GM12865 (cell line): ENCODE data around the gene TNFRSF21.
A peak's percentile ranks its signal among the peaks of the same experiment; 100 is the strongest.
"Not testable (repeated sequence)": the region's sequence is repeated elsewhere in the genome, so short reads cannot be mapped to it uniquely, and the experiment has no call there.

ENCODE experiments used
- DNase-seq: peaks from one replicate; pipeline ENCODE4 v3.0.0; 2010; ENCODE audit warnings: low read depth
- H3K4me3 ChIP-seq: 2 replicates; pipeline ENCODE4 v1.5.1; 2011; ENCODE audit warnings: mild to moderate bottlenecking, low read depth, low read length, control low read depth
- TF ChIP-seq, protein P1 (sequence below): IDR thresholded peaks from 2 replicates; pipeline ENCODE4 v1.5.1; 2011; ENCODE audit warnings: low read length, control low read depth, low read depth, inconsistent platforms; ENCODE audit not compliant: insufficient read depth; ENCODE audit errors: missing control alignments

The TNFRSF21 gene

DNA sequence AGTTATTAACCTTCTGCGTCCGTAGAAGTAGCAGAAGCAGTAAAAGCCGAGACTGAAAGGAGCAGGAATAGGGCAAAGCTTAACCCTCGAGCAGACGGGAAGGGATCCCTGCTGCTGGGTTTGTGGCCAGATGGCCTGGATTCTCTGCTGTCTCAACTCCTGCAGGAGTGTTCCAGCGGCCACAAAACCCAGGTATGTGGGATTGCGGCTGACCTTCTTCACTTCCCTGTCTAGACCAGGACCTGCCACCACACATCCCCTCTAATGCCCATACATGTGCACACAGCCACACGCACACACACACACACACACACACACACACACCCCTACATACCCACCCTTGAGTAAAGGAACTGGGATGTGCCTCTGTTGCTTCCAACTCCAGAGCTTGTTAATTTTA, 33.1 kb upstream of the TNFRSF21 start:
- TF ChIP-seq, protein P1, sequence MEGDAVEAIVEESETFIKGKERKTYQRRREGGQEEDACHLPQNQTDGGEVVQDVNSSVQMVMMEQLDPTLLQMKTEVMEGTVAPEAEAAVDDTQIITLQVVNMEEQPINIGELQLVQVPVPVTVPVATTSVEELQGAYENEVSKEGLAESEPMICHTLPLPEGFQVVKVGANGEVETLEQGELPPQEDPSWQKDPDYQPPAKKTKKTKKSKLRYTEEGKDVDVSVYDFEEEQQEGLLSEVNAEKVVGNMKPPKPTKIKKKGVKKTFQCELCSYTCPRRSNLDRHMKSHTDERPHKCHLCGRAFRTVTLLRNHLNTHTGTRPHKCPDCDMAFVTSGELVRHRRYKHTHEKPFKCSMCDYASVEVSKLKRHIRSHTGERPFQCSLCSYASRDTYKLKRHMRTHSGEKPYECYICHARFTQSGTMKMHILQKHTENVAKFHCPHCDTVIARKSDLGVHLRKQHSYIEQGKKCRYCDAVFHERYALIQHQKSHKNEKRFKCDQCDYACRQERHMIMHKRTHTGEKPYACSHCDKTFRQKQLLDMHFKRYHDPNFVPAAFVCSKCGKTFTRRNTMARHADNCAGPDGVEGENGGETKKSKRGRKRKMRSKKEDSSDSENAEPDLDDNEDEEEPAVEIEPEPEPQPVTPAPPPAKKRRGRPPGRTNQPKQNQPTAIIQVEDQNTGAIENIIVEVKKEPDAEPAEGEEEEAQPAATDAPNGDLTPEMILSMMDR = no peak
- H3K4me3 ChIP-seq = no peak overlapping the region
- DNase-seq = no peak

DNA sequence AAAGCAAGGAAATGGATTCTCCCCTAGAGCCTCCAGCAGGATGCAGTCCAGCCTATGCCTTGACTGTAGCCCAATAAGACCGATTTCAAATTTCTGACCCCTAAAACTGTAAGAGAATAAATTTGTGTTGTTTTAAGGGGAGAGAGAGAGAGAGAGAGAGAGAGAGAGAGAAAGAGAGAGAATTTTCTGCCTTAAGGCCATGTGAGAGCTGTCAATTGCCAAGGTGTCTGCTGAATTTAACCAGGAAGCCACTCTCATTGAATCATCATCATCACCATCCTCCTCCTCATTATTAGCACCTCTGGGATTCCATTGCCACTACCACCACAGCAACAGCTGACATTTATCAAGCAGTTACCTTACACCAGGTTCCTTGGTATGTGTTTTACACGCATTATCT, 27.8 kb upstream of the TNFRSF21 start:
- no peak for DNase-seq
- H3K4me3 ChIP-seq = no peak overlapping the region
- TF ChIP-seq, protein P1 = no peak

DNA sequence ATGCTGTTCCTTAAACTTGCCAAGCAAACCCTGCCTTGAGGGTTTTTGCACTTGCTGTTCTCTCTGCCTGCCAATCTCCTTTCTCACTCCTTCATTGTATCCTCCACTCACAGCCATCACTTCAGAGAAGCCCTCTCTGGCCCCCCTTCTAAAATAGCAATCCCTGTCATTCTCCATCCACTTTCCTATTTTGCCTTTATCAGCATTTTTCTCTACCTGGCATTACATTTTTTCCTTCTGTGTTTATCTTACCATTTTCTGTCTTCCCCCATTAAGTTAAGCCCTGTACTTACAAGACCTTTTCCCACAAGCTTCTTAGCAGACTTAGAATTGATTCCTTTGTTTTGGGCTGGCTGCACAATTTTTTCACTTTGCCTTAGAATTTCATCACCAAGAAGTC, 26.6 kb upstream of the TNFRSF21 start:
- TF ChIP-seq, protein P1 = no peak
- DNase-seq = no peak
- no peak overlapping the region for H3K4me3 ChIP-seq

DNA sequence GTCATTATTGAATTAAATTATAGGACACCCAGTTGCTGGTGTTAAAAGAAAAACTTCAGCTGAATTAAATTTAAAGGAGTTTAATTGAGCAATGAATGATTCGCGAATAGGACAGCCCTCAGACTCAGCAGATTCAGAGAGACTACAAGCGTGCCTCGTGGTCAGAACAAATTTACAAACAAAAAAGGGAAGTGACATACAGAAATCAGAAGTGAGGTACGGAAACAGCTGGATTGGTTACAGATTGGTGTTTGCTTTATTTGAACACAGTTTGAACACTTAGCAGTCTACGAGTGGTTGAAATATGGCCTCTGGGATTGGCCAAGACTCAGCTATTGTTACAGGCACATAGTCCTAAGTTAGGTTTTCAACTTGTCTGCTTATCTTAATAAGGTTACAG, 25.8 kb upstream of the TNFRSF21 start:
- H3K4me3 ChIP-seq = no peak overlapping the region
- TF ChIP-seq, protein P1 = no peak
- DNase-seq = peak; percentile 38

DNA sequence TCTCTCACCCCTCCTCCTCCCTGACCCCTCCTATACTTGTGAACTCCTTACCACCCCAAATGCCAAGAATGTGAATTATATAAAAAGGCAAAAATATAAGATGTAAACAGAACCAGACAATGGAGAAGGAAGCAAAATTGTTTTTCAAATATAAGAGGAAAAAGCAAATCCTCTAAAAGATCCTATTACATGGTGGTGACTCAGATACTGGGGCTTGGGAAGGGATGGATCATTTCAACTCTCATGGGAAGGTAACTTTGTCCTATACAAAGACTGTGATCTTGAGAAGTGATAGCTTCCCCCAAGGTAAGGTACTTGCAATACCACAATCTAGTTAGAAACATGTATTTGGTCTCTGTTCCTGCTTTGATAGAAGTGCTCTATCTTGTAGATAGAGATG, 24.6 kb upstream of the TNFRSF21 start:
- TF ChIP-seq, protein P1 = no peak
- H3K4me3 ChIP-seq = no peak overlapping the region
- DNase-seq = no peak

DNA sequence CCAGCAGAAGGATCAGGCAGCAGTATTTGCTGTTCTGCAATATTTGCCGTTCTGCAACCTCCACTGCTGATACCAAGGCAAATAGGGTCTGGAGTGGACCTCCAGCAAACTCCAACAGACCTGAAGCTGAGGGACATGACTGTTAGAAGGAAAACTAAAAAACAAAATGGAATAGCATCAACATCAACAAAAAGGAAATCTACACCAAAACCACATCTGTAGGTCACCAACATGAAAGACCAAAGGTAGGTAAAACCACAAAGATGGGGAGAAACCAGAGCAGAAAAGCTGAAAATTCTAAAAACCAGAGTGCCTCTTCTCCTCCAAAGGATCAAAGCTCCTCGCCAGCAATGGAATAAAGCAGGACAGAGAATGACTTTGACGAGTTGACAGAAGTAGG, 18.9 kb upstream of the TNFRSF21 start:
- not testable (repeated sequence) for DNase-seq, H3K4me3 ChIP-seq

DNA sequence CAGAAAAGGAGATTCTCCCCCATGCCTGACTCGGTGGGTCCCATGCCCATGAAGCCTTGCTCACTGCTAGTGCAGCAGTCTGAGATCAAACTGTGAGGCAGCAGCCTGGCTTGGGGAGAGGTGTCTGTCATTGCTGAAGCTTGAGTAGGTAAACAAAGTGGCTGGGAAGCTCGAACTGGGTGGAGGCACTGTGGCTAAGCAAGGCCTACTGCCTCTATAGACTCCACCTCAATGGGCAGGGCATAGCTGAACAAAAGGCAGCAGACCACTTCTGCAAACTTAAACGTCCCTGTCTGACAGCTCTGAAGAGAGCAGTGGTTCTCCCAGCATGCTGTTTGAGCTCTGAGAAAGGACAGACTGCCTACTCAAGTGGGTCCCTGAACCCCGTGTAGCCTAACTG, 18.4 kb upstream of the TNFRSF21 start:
- not testable (repeated sequence) for DNase-seq, H3K4me3 ChIP-seq

DNA sequence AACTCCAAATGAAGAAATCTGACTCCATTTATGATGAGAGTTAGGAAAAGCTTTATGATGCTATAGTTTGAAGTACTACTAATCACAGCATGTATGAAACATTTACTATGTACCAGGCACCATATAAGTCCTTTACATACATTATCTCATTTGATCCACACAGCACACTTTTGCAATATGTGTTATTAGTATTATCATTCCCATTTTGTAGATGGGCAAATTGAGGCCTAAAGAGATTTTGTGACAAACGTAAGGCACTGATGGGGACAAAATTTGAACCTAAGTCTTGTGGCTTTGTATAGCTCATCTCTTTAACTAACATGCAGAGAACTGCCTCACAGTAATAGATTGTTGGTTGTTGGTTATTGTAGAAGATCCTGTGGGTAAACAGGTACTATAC, 14.2 kb upstream of the TNFRSF21 start:
- no peak overlapping the region for H3K4me3 ChIP-seq
- no peak for DNase-seq
- TF ChIP-seq, protein P1 = no peak
